ENCODE measurements around the gene ANKS1B.

Gene ANKS1B

DNA sequence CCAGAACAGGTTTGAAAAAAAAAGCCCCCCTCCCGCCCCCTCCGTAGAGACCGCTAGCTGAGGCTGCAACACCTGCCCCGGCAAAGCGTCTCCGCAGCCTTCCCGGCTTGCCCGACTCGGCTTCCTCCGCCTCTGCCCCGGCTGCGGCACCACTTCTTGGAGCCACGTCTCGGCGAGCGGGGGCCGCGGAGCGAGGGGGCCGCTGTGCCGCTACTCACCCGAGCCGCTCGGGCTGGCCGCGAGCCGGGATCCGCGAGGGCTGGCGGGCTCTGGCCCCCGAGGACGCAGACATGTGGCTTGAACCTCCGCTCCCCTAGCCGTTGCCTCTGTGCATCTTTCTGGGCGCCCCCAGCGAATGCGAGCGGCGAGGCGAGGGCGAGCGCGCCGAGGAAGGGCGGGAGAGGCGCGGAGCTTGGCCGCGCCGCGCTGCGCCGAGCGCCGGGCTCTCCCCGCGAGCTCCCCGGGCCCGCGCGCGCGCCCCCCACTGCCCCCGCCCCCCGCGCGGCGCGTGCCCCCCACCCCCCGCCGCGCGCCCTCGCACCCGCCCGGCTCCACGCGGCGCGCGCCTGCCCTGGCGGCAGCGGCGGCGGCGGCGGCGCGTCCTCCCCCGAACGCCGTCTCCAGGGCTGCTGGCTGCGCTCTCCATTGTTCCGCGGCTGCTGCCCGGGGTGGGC, 1090.2 kb downstream of the ANKS1B start:
- no peak overlapping the region for H3K27ac ChIP-seq (ENCODE audit: low read length)
- peaks cover 15 to 16% of the 10 kb centered on the region in 2 donors for H3K27me3 ChIP-seq (ENCODE audit: control insufficient read depth in 1 of 2, insufficient read depth in 2 of 2, low read length in 2 of 2)
- no peaks in the 10 kb centered on the region for H3K9me3 ChIP-seq (ENCODE audit: control insufficient read depth in 2 of 2, low read length in 2 of 2)
- no peaks in the 10 kb centered on the region for H3K36me3 ChIP-seq (ENCODE audit: control insufficient read depth in 2 of 2, insufficient read depth in 2 of 2, low read length in 2 of 2)
- H3K9ac ChIP-seq (ENCODE audit: low read length in 2 of 2) = no peak overlapping the region
- peak overlapping the region in 1 of 2 donors; percentile 60 for H3K4me3 ChIP-seq (ENCODE audit: low read length in 2 of 2)
- H3K4me1 ChIP-seq (ENCODE audit: control insufficient read depth, insufficient read depth, low read length) = no peaks in the 10 kb centered on the region

DNA sequence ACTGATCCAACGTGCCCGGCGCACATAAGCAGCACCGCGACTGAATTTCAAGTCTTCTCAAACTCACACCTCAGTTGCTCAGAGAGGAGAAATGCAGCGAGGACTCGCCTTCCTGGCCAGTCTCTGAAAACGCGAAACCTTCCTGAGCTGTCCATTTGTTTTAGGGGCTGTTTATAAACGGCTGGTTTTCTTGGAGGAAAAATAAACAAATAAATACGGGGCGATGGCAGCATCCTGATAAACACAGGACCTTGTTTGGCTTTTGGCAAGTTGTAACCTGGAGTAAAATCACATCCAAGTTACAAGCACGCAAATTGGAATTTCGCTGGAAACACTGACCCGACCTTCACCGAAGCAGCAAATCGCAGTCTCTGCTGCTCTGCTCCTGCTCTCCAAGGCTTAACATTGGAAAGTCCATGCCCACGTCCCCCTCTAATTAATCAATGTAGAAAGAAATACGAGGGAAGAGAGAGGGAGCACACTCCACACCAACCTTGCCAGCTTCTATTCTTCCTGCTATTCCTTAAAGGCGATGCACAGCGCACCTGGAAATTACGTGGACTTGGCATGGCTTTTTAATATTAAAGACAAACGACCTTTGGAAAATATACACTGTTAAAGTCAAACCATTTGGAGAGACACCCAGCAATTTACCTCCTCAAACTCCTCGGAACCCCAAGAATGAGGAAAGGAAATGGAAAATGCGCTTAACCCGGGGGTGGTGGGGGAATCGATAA, 1090.9 kb downstream of the ANKS1B start:
- Histone ChIP-seq H3K27me3 (ENCODE audit: control insufficient read depth in 1 of 2, insufficient read depth in 2 of 2, low read length in 2 of 2) (peaks cover 15 to 16% of the 10 kb centered on the region in 2 donors), H3K4me1 (ENCODE audit: control insufficient read depth, insufficient read depth, low read length) (no peaks in the 10 kb centered on the region), H3K27ac (ENCODE audit: low read length) (no peak overlapping the region), H3K9ac (ENCODE audit: low read length in 2 of 2) (no peak overlapping the region), H3K4me3 (ENCODE audit: low read length in 2 of 2) (peak overlapping the region in 1 of 2 donors; percentile 60), H3K36me3 (ENCODE audit: control insufficient read depth in 2 of 2, insufficient read depth in 2 of 2, low read length in 2 of 2) (no peaks in the 10 kb centered on the region), H3K9me3 (ENCODE audit: control insufficient read depth in 2 of 2, low read length in 2 of 2) (no peaks in the 10 kb centered on the region)

DNA sequence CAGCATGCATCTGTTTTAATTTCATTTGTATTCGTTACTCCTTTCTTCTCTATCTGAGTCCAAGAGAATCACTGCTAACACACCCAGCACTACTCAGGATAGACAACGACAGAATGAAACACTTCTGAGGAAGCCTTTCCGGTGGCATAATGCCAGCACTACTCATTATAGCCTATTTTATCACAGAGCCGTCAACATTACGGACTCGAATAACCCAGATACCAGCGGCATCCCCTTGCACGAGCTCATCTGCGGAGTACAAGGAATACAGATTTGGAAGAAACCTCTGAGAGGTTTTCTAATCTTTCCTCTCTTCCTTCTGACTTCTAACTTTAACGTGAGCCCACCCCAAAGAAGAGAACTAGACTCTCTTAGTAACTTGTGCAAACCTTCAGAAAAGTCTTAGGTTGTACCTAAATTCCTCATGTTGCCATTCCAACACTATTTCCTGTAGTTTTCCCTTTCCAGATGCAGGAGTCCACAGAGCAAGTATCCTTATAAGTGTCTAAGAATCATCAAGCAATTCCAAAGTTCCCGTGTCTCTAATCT, 1091.5 kb downstream of the ANKS1B start:
- no peak overlapping the region for H3K27ac ChIP-seq (ENCODE audit: low read length)
- H3K4me1 ChIP-seq (ENCODE audit: control insufficient read depth, insufficient read depth, low read length) = no peaks in the 10 kb centered on the region
- no peak overlapping the region for H3K9ac ChIP-seq (ENCODE audit: low read length in 2 of 2)
- H3K36me3 ChIP-seq (ENCODE audit: control insufficient read depth in 2 of 2, insufficient read depth in 2 of 2, low read length in 2 of 2) = no peaks in the 10 kb centered on the region
- no peak overlapping the region for H3K4me3 ChIP-seq (ENCODE audit: low read length in 2 of 2)
- no peaks in the 10 kb centered on the region for H3K9me3 ChIP-seq (ENCODE audit: control insufficient read depth in 2 of 2, low read length in 2 of 2)
- H3K27me3 ChIP-seq (ENCODE audit: control insufficient read depth in 1 of 2, insufficient read depth in 2 of 2, low read length in 2 of 2) = peaks cover 15 to 16% of the 10 kb centered on the region in 2 donors

DNA sequence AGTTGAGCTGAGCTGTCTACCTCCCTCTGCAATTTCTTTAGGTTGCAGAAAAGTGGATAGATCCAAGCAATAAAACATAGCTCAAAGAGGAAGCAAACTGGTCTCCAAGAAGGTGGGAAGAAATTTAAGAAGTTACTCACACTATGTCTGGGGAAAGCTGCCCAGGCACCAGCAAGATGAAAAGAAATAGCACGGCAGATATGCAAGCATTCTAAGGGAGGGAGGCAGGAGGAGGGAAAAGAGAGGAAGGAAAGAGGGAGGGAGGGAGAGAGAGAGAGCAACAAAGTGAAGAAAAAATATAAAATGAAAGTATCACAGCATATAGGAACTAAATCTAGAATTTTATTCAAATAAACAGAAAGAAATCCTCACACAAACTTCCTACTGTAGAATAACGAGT, 1099.0 kb downstream of the ANKS1B start:
- H3K4me3 ChIP-seq (ENCODE audit: low read length in 2 of 2) = no peak overlapping the region
- no peak overlapping the region for H3K9ac ChIP-seq (ENCODE audit: low read length in 2 of 2)
- H3K9me3 ChIP-seq (ENCODE audit: control insufficient read depth in 2 of 2, low read length in 2 of 2) = no peaks in the 10 kb centered on the region
- H3K4me1 ChIP-seq (ENCODE audit: control insufficient read depth, insufficient read depth, low read length) = no peaks in the 10 kb centered on the region
- no peaks in the 10 kb centered on the region for H3K36me3 ChIP-seq (ENCODE audit: control insufficient read depth in 2 of 2, insufficient read depth in 2 of 2, low read length in 2 of 2)
- no peak overlapping the region for H3K27ac ChIP-seq (ENCODE audit: low read length)
- H3K27me3 ChIP-seq (ENCODE audit: control insufficient read depth in 1 of 2, insufficient read depth in 2 of 2, low read length in 2 of 2) = no peaks in the 10 kb centered on the region

DNA sequence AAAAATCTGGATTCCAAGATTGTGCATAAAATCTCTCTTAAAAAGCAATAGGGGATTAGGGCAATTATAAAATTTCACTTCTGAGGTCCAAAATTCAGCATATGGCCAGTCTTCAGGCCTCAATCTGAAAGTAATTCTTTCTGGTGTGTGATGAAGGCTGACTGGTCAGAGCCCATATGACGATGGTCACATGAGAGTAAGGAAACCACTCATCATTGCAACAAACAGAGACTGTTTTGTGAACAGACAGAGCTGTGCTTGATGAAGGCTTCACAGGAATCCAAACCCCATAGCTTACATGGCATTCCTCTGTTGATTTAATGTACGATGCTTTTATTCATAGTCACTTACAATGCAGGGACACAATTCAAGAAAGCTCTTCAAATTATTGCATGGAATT, 1101.5 kb downstream of the ANKS1B start:
- Histone ChIP-seq H3K27ac (ENCODE audit: low read length) (no peak overlapping the region), H3K27me3 (ENCODE audit: control insufficient read depth in 1 of 2, insufficient read depth in 2 of 2, low read length in 2 of 2) (no peaks in the 10 kb centered on the region), H3K9me3 (ENCODE audit: control insufficient read depth in 2 of 2, low read length in 2 of 2) (no peaks in the 10 kb centered on the region), H3K36me3 (ENCODE audit: control insufficient read depth in 2 of 2, insufficient read depth in 2 of 2, low read length in 2 of 2) (no peaks in the 10 kb centered on the region), H3K4me3 (ENCODE audit: low read length in 2 of 2) (no peak overlapping the region), H3K4me1 (ENCODE audit: control insufficient read depth, insufficient read depth, low read length) (no peaks in the 10 kb centered on the region), H3K9ac (ENCODE audit: low read length in 2 of 2) (no peak overlapping the region)

DNA sequence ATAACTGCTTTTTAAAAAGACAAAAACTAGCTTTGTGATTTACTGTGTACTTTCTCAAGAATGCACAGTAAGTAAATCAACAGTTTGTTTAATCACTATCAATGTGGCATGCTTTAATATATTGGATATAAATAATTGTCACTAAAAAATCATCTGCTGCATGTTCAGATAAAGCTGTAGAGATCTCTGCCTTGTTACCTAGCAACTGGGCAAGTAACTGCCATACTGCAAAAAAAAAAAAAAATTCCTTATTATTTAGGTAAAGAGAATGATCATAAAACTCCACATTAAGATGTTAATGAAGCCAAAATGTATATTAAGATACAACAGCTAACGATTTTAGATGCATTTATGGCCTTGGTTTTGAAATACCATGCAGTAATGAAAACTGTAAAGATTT, 1102.2 kb downstream of the ANKS1B start:
- Histone ChIP-seq H3K27me3 (ENCODE audit: control insufficient read depth in 1 of 2, insufficient read depth in 2 of 2, low read length in 2 of 2) (no peaks in the 10 kb centered on the region), H3K9ac (ENCODE audit: low read length in 2 of 2) (no peak overlapping the region), H3K4me1 (ENCODE audit: control insufficient read depth, insufficient read depth, low read length) (no peaks in the 10 kb centered on the region), H3K9me3 (ENCODE audit: control insufficient read depth in 2 of 2, low read length in 2 of 2) (no peaks in the 10 kb centered on the region), H3K27ac (ENCODE audit: low read length) (no peak overlapping the region), H3K4me3 (ENCODE audit: low read length in 2 of 2) (no peak overlapping the region), H3K36me3 (ENCODE audit: control insufficient read depth in 2 of 2, insufficient read depth in 2 of 2, low read length in 2 of 2) (no peaks in the 10 kb centered on the region)

DNA sequence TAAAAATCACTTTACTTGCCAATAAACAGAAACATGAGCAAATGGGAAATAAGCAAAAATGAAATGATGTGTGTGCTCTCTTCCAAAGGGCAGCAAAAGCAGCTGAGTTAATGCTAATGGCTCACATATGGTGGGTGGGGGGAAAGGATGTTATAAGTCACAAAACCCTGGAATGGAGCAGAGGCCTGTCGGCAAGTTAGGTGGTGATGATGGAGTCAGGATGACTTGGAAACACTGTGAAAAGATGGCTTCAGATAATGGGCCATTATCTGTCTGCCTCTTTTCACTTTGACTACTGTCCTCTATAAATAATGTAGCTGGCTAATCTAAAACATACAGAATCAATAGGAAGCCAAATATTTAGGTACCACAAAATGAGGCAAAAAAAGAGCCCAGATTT, 1111.0 kb downstream of the ANKS1B start:
- H3K4me1 ChIP-seq (ENCODE audit: control insufficient read depth, insufficient read depth, low read length) = no peaks in the 10 kb centered on the region
- no peak overlapping the region for H3K9ac ChIP-seq (ENCODE audit: low read length in 2 of 2)
- H3K27ac ChIP-seq (ENCODE audit: low read length) = no peak overlapping the region
- H3K4me3 ChIP-seq (ENCODE audit: low read length in 2 of 2) = no peak overlapping the region
- no peaks in the 10 kb centered on the region for H3K27me3 ChIP-seq (ENCODE audit: control insufficient read depth in 1 of 2, insufficient read depth in 2 of 2, low read length in 2 of 2)
- no peaks in the 10 kb centered on the region for H3K36me3 ChIP-seq (ENCODE audit: control insufficient read depth in 2 of 2, insufficient read depth in 2 of 2, low read length in 2 of 2)
- H3K9me3 ChIP-seq (ENCODE audit: control insufficient read depth in 2 of 2, low read length in 2 of 2) = no peaks in the 10 kb centered on the region

DNA sequence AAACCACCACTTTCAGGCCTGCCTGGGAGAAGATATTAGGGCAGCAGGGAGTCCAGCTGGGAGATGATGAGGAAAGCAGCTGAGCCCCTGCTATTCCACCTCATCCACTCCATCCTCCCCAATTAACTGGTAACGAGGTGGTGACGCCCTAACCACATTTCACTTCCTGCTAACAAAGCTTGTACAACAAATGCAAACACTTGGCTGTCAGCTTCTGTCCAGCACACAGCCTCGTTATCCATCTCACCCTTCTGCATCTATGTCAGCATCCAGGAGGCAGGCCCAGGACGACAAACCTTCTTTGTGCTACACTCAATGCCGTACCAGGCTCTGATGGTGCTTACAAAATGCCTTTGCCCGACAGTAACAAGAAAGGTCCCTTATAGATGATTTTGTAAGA, 1114.2 kb downstream of the ANKS1B start:
- Histone ChIP-seq H3K27ac (ENCODE audit: low read length) (no peak overlapping the region), H3K4me3 (ENCODE audit: low read length in 2 of 2) (no peak overlapping the region), H3K9me3 (ENCODE audit: control insufficient read depth in 2 of 2, low read length in 2 of 2) (no peaks in the 10 kb centered on the region), H3K36me3 (ENCODE audit: control insufficient read depth in 2 of 2, insufficient read depth in 2 of 2, low read length in 2 of 2) (no peaks in the 10 kb centered on the region), H3K4me1 (ENCODE audit: control insufficient read depth, insufficient read depth, low read length) (no peaks in the 10 kb centered on the region), H3K27me3 (ENCODE audit: control insufficient read depth in 1 of 2, insufficient read depth in 2 of 2, low read length in 2 of 2) (no peaks in the 10 kb centered on the region), H3K9ac (ENCODE audit: low read length in 2 of 2) (no peak overlapping the region)

DNA sequence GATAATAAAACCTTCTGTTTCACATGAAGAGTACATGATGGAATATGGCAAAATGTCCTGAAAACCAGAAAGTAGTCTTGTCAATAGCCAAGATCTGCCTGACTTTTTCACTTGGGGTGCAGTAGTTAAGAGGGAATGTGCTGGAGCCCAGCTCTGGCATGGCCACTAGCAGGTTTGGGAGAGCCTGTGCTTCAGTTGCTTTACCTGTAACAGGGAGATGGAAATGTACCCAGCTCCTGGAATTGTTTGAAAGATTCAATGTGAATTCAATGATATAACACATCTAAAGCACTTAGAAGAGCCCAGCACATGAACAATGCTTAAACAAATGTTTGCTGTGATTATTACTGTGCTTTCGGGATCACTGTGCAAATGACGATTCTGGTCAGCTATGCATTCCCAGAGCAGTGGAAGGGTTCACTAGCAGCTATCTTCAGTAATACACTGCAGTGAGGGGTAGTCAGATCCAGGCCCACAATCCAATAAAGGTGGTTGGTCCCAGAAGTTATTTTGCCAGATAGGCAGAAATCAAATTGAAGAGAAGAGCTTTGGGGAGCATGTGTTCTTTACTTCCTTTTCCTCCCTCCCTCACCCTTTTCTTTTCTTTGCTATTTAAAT, 1114.7 kb downstream of the ANKS1B start:
- no peak overlapping the region for H3K9ac ChIP-seq (ENCODE audit: low read length in 2 of 2)
- no peak overlapping the region for H3K27ac ChIP-seq (ENCODE audit: low read length)
- no peaks in the 10 kb centered on the region for H3K9me3 ChIP-seq (ENCODE audit: control insufficient read depth in 2 of 2, low read length in 2 of 2)

DNA sequence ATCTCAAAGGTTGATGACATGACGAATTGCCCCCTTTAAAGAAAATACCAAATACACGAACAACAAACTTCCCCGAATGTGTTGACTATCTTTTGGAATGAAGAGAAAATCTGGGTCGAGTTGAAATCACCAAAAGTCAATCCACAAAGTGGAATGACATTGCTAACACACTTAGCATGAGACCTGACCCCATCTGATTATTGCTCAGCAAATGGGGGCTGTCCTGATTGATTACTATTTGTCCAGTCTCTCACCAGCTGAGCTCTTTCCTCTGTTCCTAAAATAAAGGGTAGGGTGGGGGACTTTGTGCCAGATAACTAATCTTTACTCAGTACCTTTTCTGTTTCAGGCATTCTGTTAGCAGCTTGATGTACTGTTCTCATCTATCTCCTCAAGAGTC, 1116.2 kb downstream of the ANKS1B start:
- Histone ChIP-seq H3K27ac (ENCODE audit: low read length) (no peak overlapping the region), H3K36me3 (ENCODE audit: control insufficient read depth in 2 of 2, insufficient read depth in 2 of 2, low read length in 2 of 2) (no peaks in the 10 kb centered on the region), H3K4me1 (ENCODE audit: control insufficient read depth, insufficient read depth, low read length) (no peaks in the 10 kb centered on the region), H3K27me3 (ENCODE audit: control insufficient read depth in 1 of 2, insufficient read depth in 2 of 2, low read length in 2 of 2) (no peaks in the 10 kb centered on the region), H3K4me3 (ENCODE audit: low read length in 2 of 2) (no peak overlapping the region), H3K9ac (ENCODE audit: low read length in 2 of 2) (no peak overlapping the region), H3K9me3 (ENCODE audit: control insufficient read depth in 2 of 2, low read length in 2 of 2) (no peaks in the 10 kb centered on the region)

More for the DNA sequence above, 1114.7 kb downstream of the ANKS1B start:
- H3K36me3 ChIP-seq (ENCODE audit: control insufficient read depth in 2 of 2, insufficient read depth in 2 of 2, low read length in 2 of 2) = no peaks in the 10 kb centered on the region
- H3K4me1 ChIP-seq (ENCODE audit: control insufficient read depth, insufficient read depth, low read length) = no peaks in the 10 kb centered on the region
- H3K27me3 ChIP-seq (ENCODE audit: control insufficient read depth in 1 of 2, insufficient read depth in 2 of 2, low read length in 2 of 2) = no peaks in the 10 kb centered on the region
- H3K4me3 ChIP-seq (ENCODE audit: low read length in 2 of 2) = no peak overlapping the region

All from stomach smooth muscle (tissue), 2 donors.